ENCODE results near the gene CTNNAL1.

GRCh38 chr9:109036744-109037680 is 23.7 kb upstream of the CTNNAL1 start:
- no peak for TF ChIP-seq CTCF (IDR thresholded peaks at IDR 0.05; ENCODE audit: low read length)
- TF ChIP-seq EZH2 (IDR thresholded peaks at IDR 0.05; ENCODE audit: borderline replicate concordance, low read length) = no peak

Data from OCI-LY1 (cell line).